Measurements from ENCODE around the gene ERGIC3.
A peak's percentile ranks its signal among the peaks of the same experiment; 100 is the strongest.

The ERGIC3 gene

DNA sequence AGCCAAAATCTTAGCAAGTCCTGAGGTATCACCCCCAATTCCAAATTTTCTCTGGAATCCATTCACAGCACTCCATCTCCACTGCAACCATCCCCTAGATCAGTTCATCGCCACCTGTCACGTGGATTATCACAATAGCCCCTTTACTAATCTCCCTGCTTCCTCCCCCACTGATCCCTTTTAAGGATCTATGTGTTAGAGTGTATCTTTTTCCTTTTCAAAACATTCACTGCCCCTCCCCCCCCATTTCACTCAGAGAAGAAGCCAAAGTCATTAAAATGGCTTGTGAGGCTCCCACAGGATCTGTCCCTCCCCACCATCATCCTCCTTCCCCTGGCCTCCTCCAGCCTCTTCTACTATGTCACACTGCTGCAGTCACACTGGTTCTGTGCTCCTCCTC lies 55.3 kb downstream of the ERGIC3 start:
- no peak for DNase-seq

- DNase-seq, result no peak
Measured at GRCh38 chr20:35598476-35598875, 56.6 kb downstream of the ERGIC3 start.

GRCh38 chr20:35598899-35599775 lies 57.3 kb downstream of the ERGIC3 start:
- DNase-seq, result no peak

- no peak for DNase-seq
Measured at GRCh38 chr20:35599776-35600120, 57.9 kb downstream of the ERGIC3 start.

DNA sequence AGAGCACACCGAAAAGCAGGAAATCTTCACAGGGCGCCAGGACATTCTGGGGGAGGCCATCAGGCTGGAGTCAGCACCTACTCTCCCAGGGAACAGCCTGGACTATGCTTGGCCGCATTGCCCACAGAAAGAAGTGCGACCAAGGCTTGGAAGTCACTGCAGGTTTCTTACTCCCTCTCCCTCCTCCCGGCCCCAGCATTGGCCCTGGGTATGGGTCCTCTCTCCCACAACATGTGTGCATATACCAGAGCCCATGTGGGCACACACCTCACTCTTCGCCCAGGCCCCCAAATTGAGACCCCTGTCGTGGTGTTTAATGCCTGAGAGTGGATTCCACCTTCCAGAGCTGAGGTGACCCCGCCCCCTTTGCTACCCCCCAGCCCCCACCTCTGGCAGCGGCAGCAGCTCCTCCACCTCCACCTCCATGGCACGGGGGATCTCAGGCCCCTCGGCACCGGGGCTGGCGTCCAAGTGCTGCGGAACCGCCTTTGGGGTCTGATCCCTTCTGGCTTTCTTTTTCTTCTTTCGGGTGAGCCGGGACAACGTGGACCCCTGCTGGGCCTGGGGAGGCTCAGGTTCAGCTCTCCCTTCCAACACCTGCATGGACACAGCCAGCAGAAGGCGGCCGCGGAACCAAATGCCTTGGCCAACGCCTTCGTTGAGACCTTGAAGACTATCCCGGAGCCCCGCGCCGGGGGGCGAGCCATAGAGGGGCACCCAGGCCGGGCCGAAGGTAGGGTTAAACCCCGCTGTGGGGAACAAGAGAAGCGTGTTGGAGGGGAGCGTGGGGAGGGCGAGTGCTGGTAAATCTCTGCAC lies 58.5 kb downstream of the ERGIC3 start:
- DNase-seq, result peak; percentile 50

- DNase-seq, result peak; percentile 80
Measured at GRCh38 chr20:35600993-35601973, 59.4 kb downstream of the ERGIC3 start.

GRCh38 chr20:35601990-35602389 lies 60.1 kb downstream of the ERGIC3 start:
- no peak for DNase-seq

DNA sequence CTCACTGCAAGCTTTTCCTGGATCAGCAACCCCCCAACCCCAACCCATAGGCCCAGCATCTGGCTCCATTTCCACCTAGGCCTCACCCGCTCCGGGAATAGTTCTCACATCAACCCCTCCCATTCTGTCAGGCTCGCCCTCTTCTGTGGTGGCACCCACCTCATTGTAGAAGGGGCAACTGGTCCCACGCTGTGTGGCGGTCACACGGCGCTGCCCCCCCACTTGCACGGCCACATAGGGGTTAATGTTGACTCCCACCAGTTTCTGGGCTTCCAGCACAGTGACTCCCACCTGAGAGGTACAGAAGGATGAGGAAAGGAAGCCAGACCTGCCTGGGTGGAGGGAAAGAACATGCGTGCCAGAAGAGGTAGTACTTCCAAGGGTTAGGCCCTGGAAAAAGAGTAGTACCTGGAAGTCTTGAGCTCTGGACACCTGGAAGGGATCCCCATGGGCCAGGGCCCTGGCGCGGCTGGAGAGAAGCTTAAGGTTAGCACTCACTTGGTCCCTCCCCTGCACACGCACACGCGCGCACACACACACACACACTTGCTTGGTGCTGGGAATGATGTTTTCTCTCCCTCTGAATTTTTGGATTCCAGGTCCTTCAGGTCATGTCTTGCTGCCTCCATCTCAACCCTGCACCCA lies 61.1 kb downstream of the ERGIC3 start:
- no peak for DNase-seq

GRCh38 chr20:35603695-35604448 lies 62.0 kb downstream of the ERGIC3 start:
- DNase-seq, result no peak

DNA sequence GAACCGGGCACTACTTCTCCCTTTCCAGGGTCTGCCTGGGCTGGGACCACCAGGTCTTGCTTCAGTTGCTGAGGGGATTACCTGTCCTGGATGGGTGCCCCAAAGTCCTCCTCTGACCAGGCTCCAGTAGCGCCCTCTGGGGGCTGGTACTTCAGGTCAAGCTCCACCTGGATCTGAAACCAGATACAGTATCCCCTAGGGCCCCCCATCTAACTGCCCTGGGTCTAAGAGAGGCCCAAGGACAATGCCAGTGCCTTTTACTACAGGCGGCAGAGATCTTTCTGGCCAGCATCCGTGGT lies 62.5 kb downstream of the ERGIC3 start:
- DNase-seq, result peak; percentile 47

DNA sequence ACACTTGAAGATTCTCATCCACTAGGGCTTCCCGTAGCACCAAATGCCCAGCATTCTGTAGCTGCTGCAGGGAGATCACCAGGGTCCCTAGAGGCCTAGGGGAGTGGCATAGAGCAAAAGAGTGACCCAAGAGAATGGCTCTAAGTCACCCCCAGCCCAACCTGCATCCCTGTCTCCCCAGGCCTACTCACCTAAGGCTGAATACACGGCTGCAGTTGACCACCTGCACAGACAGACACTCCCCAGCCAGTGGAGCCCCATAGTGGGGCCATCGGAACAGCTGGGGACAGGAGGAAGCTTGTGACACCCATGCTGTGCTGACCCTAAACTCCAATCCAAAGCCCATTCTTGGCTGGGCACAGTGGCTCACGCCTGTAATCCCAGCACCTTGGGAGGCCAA lies 64.2 kb downstream of the ERGIC3 start:
- no peak for DNase-seq
